HepG2 (cell line): Measurements from ENCODE around the gene CDH22. TPM values are rescaled to one million over a fixed set of nuclear protein-coding genes. Genes with fewer than 3 reads are reported as not detected.

Experiments used
- ATAC-seq: fragments of 200-7000 bp; cut with Tn5 transposase; 3 replicates; pipeline ENCODE4 v1.9.1; 2020; ENCODE audit warnings: mild to moderate bottlenecking, moderate library complexity
- BruUV-seq: library from RNA; stranded (reverse); fragments of 400-500 nt; replicated peaks from 2 replicates; lab custom pipeline; 2021; lab: Mats Ljungman, UMichigan
- CTCF ChIA-PET: fragments of 300-600 bp; formaldehyde crosslinking; extraction: SDS; loops from one replicate; lab custom pipeline; 2021; ENCODE audit warnings: low total read pairs, inconsistent platforms, low intra/inter-chr PET ratio; lab: Yijun Ruan, JAX
- POLR2A ChIA-PET: fragments of 350-600 bp; sonication (Branson Sonifier 250); formaldehyde crosslinking; loops from one replicate; lab custom pipeline; 2020; ENCODE audit warnings: antibody characterized with exemption, inconsistent platforms; lab: Yijun Ruan, JAX
- DNase-seq: peaks from one replicate; pipeline ENCODE4 v3.0.0-alpha.2; 2015; ENCODE audit warnings: low spot score
- FAIRE-seq: peaks from 3 replicates; lab custom pipeline; 2011; peaks lifted over from hg19 to GRCh38; lab: Jason Lieb, UNC
- H2AFZ ChIP-seq: one replicate; pipeline ENCODE4 v1.6.1; 2011; ENCODE audit warnings: low read length, inconsistent platforms
- H3K27ac ChIP-seq: fragments of 300-600 bp; 3 replicates; pipeline ENCODE4 v1.8.0; 2011; ENCODE audit warnings: mixed run types, mild to moderate bottlenecking, mixed read lengths, low read length, inconsistent platforms; ENCODE audit not compliant: insufficient read depth; ENCODE audit errors: extremely low read length
- H3K27me3 ChIP-seq, 2 experiments: fragments of 200-600 bp in 1 of 2; 2 replicates in 1 of 2; 3 replicates in 1 of 2; pipeline versions ENCODE4 v1.6.0 to v1.8.0; 2011; ENCODE audit warnings: low read length in 2 of 2, mild to moderate bottlenecking in 2 of 2, moderate library complexity in 2 of 2, inconsistent platforms in 1 of 2; ENCODE audit not compliant: insufficient read depth in 2 of 2, control insufficient read depth in 1 of 2
- H3K36me3 ChIP-seq, 2 experiments: fragments of 200-600 bp in 1 of 2; replicated peaks in 1 of 2; 2 replicates in 1 of 2; 3 replicates in 1 of 2; pipeline versions ENCODE4 v1.5.1 to v1.8.0; 2011; ENCODE audit warnings: low read length in 2 of 2, inconsistent platforms in 1 of 2; ENCODE audit not compliant: insufficient read depth in 2 of 2, control insufficient read depth in 1 of 2
- H3K4me1 ChIP-seq: 2 replicates; pipeline ENCODE4 v1.5.1; 2012; ENCODE audit warnings: low read length, inconsistent platforms; ENCODE audit not compliant: insufficient read depth
- H3K4me2 ChIP-seq: 2 replicates; pipeline ENCODE4 v1.6.0; 2011; ENCODE audit warnings: low read depth, low read length, inconsistent platforms
- H3K4me3 ChIP-seq, 3 experiments: fragments of 200-600 bp in 1 of 3; sonication (generic), shearing (Covaris generic) in 1 of 3; replicated peaks in 1 of 3; 2 replicates each; pipeline ENCODE4 v1.5.1; 2011 to 2016; ENCODE audit warnings: low read length in 3 of 3, inconsistent platforms in 2 of 3, low read depth in 2 of 3, mild to moderate bottlenecking in 2 of 3, control low read depth in 1 of 3, mixed read lengths in 1 of 3; ENCODE audit not compliant: insufficient read depth in 1 of 3
- H3K79me2 ChIP-seq: one replicate; pipeline ENCODE4 v1.6.1; 2011; ENCODE audit warnings: low read length, inconsistent platforms; ENCODE audit not compliant: insufficient read depth
- H3K9ac ChIP-seq: 2 replicates; pipeline ENCODE4 v1.6.0; 2011; ENCODE audit warnings: mild to moderate bottlenecking, low read depth, low read length, inconsistent platforms; ENCODE audit not compliant: insufficient read depth
- H3K9me3 ChIP-seq: 2 replicates; pipeline ENCODE4 v1.5.1; 2012; ENCODE audit warnings: mild to moderate bottlenecking, low read length
- H4K20me1 ChIP-seq: 2 replicates; pipeline ENCODE4 v1.6.0; 2011; ENCODE audit warnings: inconsistent platforms, mild to moderate bottlenecking, low read length, moderate library complexity; ENCODE audit not compliant: insufficient read depth
- ARID2 ChIP-seq: sonication (generic); formaldehyde crosslinking; IDR thresholded peaks from 2 replicates; pipeline ENCODE4 v1.8.1; 2022; ENCODE audit warnings: mild to moderate bottlenecking, missing genetic modification reagents, borderline replicate concordance
- FIP1L1 ChIP-seq: fragments of 200-400 bp; formaldehyde crosslinking; IDR thresholded peaks from 2 replicates; pipeline ENCODE4 v1.6.1; 2018; ENCODE audit warnings: low read depth, mild to moderate bottlenecking, low read length, moderate library complexity, borderline replicate concordance; ENCODE audit not compliant: insufficient read depth
- GTF3A ChIP-seq: sonication (generic); formaldehyde crosslinking; conservative IDR thresholded peaks from 2 replicates; pipeline ENCODE4 v1.4.0; 2020; ENCODE audit warnings: mild to moderate bottlenecking, missing genetic modification reagents
- KDM6A ChIP-seq: IDR thresholded peaks from 2 replicates; pipeline ENCODE4 v1.6.1; 2016; ENCODE audit warnings: low read depth
- PRMT3 ChIP-seq: sonication (generic); formaldehyde crosslinking; IDR thresholded peaks from 2 replicates; pipeline ENCODE4 v1.8.1; 2022; ENCODE audit warnings: low read depth, mild to moderate bottlenecking, moderate library complexity, missing genetic modification reagents, borderline replicate concordance
- SAFB2 ChIP-seq: sonication (generic); formaldehyde crosslinking; IDR thresholded peaks from 2 replicates; pipeline ENCODE4 v1.5.1; 2020; ENCODE audit warnings: missing genetic modification reagents, low read depth, mild to moderate bottlenecking, borderline replicate concordance
- SRSF9 ChIP-seq: fragments of 200-400 bp; formaldehyde crosslinking; IDR thresholded peaks from 2 replicates; pipeline ENCODE4 v1.6.1; 2018; ENCODE audit warnings: borderline replicate concordance, mild to moderate bottlenecking, low read depth, low read length; ENCODE audit not compliant: insufficient read depth, poor library complexity, severe bottlenecking
- SYNCRIP ChIP-seq: fragments of 200-400 bp; formaldehyde crosslinking; IDR thresholded peaks from 2 replicates; pipeline ENCODE4 v1.6.1; 2018; ENCODE audit warnings: mild to moderate bottlenecking, low read depth, low read length; ENCODE audit not compliant: insufficient read depth
- ZNF143 ChIP-seq: sonication (generic); formaldehyde crosslinking; IDR thresholded peaks from 2 replicates; pipeline ENCODE4 v1.4.0; 2020; ENCODE audit warnings: missing genetic modification reagents
- ZNF451 ChIP-seq: sonication (generic); formaldehyde crosslinking; IDR thresholded peaks from 2 replicates; pipeline ENCODE4 v1.5.0; 2020; ENCODE audit warnings: mild to moderate bottlenecking, missing genetic modification reagents
- WGBS: methylation state at CpG from one replicate; pipeline ENCODE4 v1.1.6; 2017; ENCODE audit warnings: low lambda C conversion rate; 5-methylcytosine and 5-hydroxymethylcytosine counted together
- in situ Hi-C: cut with HindIII; loops from 2 replicates; pipeline ENCODE4 v1.10.0; 2017; ENCODE audit warnings: low pct_unique_long_range_greater_than_20kb; ENCODE audit not compliant: extremely low pct_ligation_motif_present
- intact Hi-C: fragments of 100-400 bp; cut with micrococcal nuclease; formaldehyde crosslinking; loops from one replicate; pipeline ENCODE4 v1.10.0; 2022; ENCODE audit not compliant: unreplicated experiment
- polyA plus RNA-seq, 8 experiments: library from polyadenylated mRNA; depleted of rRNA in 3 of 8; stranded (reverse) in 7 of 8; unstranded in 1 of 8; fragments of >200 nt; fragmentation: Illumina TruSeq in 4 of 8; extraction: Trizol in 4 of 8; gene quantifications; 2 replicates each; pipeline versions ENCODE4 v1.2.1 to v1.2.3, GENCODE V29; 2011 to 2016; ENCODE audit warnings: low read depth in 4 of 8, missing spikeins in 1 of 8, mixed read lengths in 1 of 8; ENCODE audit not compliant: insufficient read depth in 1 of 8
- total RNA-seq, 5 experiments: library from RNA; depleted of rRNA; stranded (reverse); fragments of >200 nt; fragmentation: Illumina TruSeq; extraction: Trizol; gene quantifications; 2 replicates each; pipeline ENCODE4 v1.2.3, GENCODE V29; 2016; ENCODE audit warnings: low read depth in 1 of 5
- TF ChIP-seq, protein P1 (sequence below): IDR thresholded peaks from 2 replicates; pipeline ENCODE4 v1.6.1; 2016; ENCODE audit warnings: control low read depth
- TF ChIP-seq, protein P2 (sequence below): sonication (generic); formaldehyde crosslinking; IDR thresholded peaks from 2 replicates; pipeline ENCODE4 v1.9.0; 2021; ENCODE audit warnings: missing genetic modification reagents, borderline replicate concordance
- TF ChIP-seq, protein P3 (sequence below): sonication (generic); formaldehyde crosslinking; IDR thresholded peaks from 2 replicates; pipeline ENCODE4 v1.8.1; 2023; ENCODE audit warnings: mild to moderate bottlenecking, moderate library complexity, missing genetic modification reagents
- TF ChIP-seq, protein P4 (sequence below): sonication (generic); formaldehyde crosslinking; IDR thresholded peaks from 2 replicates; pipeline ENCODE4 v1.9.0; 2021; ENCODE audit warnings: missing genetic modification reagents, mild to moderate bottlenecking, borderline replicate concordance
- TF ChIP-seq, protein P5 (sequence below): sonication (generic); formaldehyde crosslinking; IDR thresholded peaks from 2 replicates; pipeline ENCODE4 v1.5.1; 2020; ENCODE audit warnings: missing genetic modification reagents, mild to moderate bottlenecking, borderline replicate concordance

CDH22 gene
- total and polyA plus RNA-seq, 2 of the 13 experiments (the other 11 are each of a cell fraction or from before 2014, with no cell fraction given) = not detected

DNA sequence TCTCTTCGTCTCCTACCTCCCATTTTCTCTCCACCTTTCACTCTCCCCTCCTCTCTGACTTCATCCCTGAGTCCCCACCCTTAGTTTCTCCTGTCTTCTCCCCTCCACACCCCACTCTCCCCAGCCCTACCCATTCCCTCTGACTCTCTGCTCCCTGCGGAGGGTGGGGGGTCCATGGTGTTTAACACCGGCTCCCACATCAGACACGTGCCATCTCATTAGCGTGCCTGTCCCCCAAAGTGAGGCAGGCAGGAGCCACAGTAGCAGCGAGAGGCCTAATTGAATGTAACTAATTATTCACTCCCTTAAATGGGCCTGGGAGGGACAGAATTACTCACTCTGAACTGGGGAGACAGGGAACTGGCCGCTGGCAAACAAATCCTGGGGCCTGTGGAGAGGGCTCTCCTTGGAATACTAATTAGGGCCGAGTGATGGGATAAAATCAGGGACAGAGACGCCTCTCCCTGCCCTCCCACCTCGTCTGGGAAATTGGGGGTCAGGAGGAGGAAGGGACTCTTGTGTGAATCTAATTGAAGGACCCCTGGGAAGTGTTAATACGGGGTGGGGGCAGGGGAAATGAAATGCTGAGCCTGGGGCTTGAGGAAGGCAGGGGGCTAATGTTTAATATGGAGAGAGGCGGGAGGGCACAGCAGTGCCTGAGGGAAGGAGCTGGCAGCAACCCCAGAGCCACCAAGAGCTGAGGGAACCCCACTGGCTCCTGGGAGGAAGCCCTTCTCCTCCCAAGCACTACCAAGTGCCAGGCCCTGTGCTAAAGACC, 172.3 kb downstream of the CDH22 start:
- Histone ChIP-seq H3K27ac (no peak overlapping the region), H3K79me2 (no peaks in the 10 kb centered on the region), H3K4me1 (no peaks in the 10 kb centered on the region), H3K36me3 (no peaks in the 10 kb centered on the region), H4K20me1 (no peaks in the 10 kb centered on the region), H3K9me3 (no peaks in the 10 kb centered on the region), H3K4me2 (no peak overlapping the region), H2AFZ (no peak overlapping the region), H3K9ac (no peak overlapping the region), H3K27me3 (peaks cover 13 to 75% of the 10 kb centered on the region in 2 experiments; a peak in 4 of 5 replicates), H3K4me3 (no peak overlapping the region)
- ATAC-seq (no peak), FAIRE-seq (no peak), DNase-seq (no peak)
- BruUV-seq = no TSS peak
- 7% methylated on average over 12 of the region's 12 CpGs for WGBS
- CTCF ChIA-PET = interaction anchor here (1.1 kb wide), 1 partner anchor 113 kb away, joined by 5 read pairs; no protein-coding TSS in a partner anchor
- intact Hi-C loops (no loop called here), in situ Hi-C loops (no loop called here)
- POLR2A ChIA-PET = no interaction called here
- TF ChIP-seq FIP1L1 (no peak), SAFB2 (no peak), PRMT3 (CRISPR knock-in tag) (no peak), ZNF451 (no peak), SYNCRIP (no peak), ARID2 (no peak), KDM6A (CRISPR knock-in tag) (no peak), GTF3A (no peak), SRSF9 (no peak), ZNF143 (CRISPR knock-in tag) (no peak)
- TF ChIP-seq, protein P1, sequence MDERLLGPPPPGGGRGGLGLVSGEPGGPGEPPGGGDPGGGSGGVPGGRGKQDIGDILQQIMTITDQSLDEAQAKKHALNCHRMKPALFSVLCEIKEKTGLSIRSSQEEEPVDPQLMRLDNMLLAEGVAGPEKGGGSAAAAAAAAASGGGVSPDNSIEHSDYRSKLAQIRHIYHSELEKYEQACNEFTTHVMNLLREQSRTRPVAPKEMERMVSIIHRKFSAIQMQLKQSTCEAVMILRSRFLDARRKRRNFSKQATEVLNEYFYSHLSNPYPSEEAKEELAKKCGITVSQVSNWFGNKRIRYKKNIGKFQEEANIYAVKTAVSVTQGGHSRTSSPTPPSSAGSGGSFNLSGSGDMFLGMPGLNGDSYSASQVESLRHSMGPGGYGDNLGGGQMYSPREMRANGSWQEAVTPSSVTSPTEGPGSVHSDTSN = no peak
- TF ChIP-seq, protein P2, sequence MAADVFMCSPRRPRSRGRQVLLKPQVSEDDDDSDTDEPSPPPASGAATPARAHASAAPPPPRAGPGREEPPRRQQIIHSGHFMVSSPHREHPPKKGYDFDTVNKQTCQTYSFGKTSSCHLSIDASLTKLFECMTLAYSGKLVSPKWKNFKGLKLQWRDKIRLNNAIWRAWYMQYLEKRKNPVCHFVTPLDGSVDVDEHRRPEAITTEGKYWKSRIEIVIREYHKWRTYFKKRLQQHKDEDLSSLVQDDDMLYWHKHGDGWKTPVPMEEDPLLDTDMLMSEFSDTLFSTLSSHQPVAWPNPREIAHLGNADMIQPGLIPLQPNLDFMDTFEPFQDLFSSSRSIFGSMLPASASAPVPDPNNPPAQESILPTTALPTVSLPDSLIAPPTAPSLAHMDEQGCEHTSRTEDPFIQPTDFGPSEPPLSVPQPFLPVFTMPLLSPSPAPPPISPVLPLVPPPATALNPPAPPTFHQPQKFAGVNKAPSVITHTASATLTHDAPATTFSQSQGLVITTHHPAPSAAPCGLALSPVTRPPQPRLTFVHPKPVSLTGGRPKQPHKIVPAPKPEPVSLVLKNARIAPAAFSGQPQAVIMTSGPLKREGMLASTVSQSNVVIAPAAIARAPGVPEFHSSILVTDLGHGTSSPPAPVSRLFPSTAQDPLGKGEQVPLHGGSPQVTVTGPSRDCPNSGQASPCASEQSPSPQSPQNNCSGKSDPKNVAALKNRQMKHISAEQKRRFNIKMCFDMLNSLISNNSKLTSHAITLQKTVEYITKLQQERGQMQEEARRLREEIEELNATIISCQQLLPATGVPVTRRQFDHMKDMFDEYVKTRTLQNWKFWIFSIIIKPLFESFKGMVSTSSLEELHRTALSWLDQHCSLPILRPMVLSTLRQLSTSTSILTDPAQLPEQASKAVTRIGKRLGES = no peak
- TF ChIP-seq, protein P3, sequence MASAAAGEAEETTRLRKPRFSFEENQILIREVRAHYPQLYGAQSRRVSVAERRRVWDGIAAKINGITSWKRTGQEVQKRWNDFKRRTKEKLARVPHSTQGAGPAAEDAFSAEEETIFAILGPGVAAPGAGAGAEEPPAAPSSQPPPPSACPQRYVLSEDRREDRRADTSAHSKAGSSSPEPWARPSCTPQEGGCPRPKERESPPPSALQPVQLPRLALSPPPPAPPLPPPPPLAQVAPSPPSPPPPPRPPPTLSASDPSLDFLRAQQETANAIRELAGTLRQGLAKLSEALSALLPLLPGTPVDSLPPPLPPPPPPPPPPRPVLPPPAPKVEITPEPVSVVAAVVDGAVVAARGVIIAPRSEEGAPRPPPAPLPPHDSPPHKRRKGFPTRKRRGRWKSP (CRISPR knock-in tag) = no peak
- TF ChIP-seq, protein P4, sequence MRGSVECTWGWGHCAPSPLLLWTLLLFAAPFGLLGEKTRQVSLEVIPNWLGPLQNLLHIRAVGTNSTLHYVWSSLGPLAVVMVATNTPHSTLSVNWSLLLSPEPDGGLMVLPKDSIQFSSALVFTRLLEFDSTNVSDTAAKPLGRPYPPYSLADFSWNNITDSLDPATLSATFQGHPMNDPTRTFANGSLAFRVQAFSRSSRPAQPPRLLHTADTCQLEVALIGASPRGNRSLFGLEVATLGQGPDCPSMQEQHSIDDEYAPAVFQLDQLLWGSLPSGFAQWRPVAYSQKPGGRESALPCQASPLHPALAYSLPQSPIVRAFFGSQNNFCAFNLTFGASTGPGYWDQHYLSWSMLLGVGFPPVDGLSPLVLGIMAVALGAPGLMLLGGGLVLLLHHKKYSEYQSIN (CRISPR knock-in tag) = no peak
- TF ChIP-seq, protein P5, sequence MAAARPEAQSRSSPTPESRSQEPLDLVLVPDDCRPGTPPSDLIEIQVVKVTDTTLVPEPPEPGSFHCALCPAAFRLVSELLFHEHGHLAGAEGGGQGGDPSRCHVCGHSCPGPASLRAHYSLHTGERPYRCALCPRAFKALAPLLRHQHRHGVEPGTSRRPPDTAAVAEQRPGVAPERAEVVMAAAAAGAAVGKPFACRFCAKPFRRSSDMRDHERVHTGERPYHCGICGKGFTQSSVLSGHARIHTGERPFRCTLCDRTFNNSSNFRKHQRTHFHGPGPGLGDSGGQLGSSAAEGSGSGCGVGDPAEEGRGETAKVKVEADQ (CRISPR knock-in tag) = no peak
